ENCODE data around the gene UBAC2. TPM values are rescaled to one million over a fixed set of nuclear protein-coding genes. Genes with fewer than 3 reads are reported as not detected.

UBAC2 gene
- total and polyA plus RNA-seq, 4 experiments from 2014 or later = 88.4 to 161 (median 101) TPM

- Histone ChIP-seq H3K27me3 (ENCODE audit: insufficient read depth, low read length) (no peaks in the 10 kb centered on the region), H3K4me3 (ENCODE audit: low read length in 2 of 2) (no peak overlapping the region), H3K4me1 (ENCODE audit: insufficient read depth, low read length) (no peaks in the 10 kb centered on the region), H3K9me3 (ENCODE audit: control insufficient read depth in 1 of 2, low read length in 2 of 2) (no peaks in the 10 kb centered on the region), H3K36me3 (ENCODE audit: insufficient read depth, low read length) (no peaks in the 10 kb centered on the region), H3K27ac (ENCODE audit: low read depth, low read length) (no peak overlapping the region)
- ChIA-PET CTCF (ENCODE audit: partially characterized antibody) (interaction anchor here (1.2 kb wide), 1 partner anchor 9 kb away, joined by 7 read pairs; no protein-coding TSS in a partner anchor), POLR2A (ENCODE audit: partially characterized antibody) (no interaction called here)
- Mint-ChIP-seq H3K27me3 (no peaks in the 10 kb centered on the region), H3K9me3 (peaks cover 0 to 2% (median 0%) of the 10 kb centered on the region in 8 donors), H3K4me1 (peaks cover 0 to 16% (median 1%) of the 10 kb centered on the region in 4 donors), H3K27ac (peak overlapping the region in 2 of 7 donors; percentile 19 to 80), H3K4me3 (no peak overlapping the region), H3K36me3 (no peaks in the 10 kb centered on the region)
- intact Hi-C loops (cut with micrococcal nuclease) = no loop called here
- DNase-seq = no peak
These were observed 195.8 kb downstream of the UBAC2 start for GRCh38 chr13:99396446-99396845.

DNA sequence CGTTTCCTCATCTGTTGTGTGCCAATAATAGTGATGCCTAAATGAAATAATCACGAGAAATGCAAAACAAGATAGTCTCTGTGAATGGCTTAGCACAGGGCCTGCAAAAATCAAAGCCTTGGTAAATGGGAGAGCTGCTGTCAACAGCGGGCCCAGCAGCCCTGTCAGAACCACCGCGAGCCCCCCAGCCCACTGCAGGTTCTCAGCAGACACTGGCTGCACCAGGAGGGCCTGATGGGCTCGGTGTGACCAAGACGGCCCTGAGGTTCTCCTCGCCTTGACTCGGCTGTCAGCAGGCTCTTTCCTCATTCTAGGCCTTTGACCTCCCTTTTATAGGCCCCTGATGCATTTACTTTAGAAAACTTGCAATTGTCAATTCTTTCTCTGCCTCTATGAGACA is 197.4 kb downstream of the UBAC2 start:
- H3K36me3 ChIP-seq (ENCODE audit: insufficient read depth, low read length) = no peaks in the 10 kb centered on the region
- no peak overlapping the region for H3K4me3 ChIP-seq (ENCODE audit: low read length in 2 of 2)
- ChIA-PET POLR2A (ENCODE audit: partially characterized antibody) (interaction anchor here (0.7 to 1.4 kb wide), 2 partner anchors 91 to 92 kb away, joined by 3 read pairs; partner anchors contain the start of gene GPR183), CTCF (ENCODE audit: partially characterized antibody) (interaction anchor here (0.8 to 2.0 kb wide), 4 partner anchors 10 to 221 kb away, joined by 3 to 7 read pairs (median 3); no protein-coding TSS in a partner anchor)
- intact Hi-C loops (cut with micrococcal nuclease) = no loop called here
- no peaks in the 10 kb centered on the region for H3K4me1 ChIP-seq (ENCODE audit: insufficient read depth, low read length)
- H3K9me3 ChIP-seq (ENCODE audit: control insufficient read depth in 1 of 2, low read length in 2 of 2) = no peaks in the 10 kb centered on the region
- peaks cover 0 to 2% (median 0%) of the 10 kb centered on the region in 8 donors for H3K9me3 Mint-ChIP-seq
- no peaks in the 10 kb centered on the region for H3K36me3 Mint-ChIP-seq
- DNase-seq = no peak
- H3K27me3 ChIP-seq (ENCODE audit: insufficient read depth, low read length) = no peaks in the 10 kb centered on the region
- H3K27ac Mint-ChIP-seq = peak overlapping the region in 2 of 7 donors; percentile 25 to 36
- no peak overlapping the region for H3K4me3 Mint-ChIP-seq
- no peak overlapping the region for H3K27ac ChIP-seq (ENCODE audit: low read depth, low read length)
- H3K27me3 Mint-ChIP-seq = no peaks in the 10 kb centered on the region
- peaks cover 0 to 16% (median under 1%) of the 10 kb centered on the region in 4 donors for H3K4me1 Mint-ChIP-seq

GRCh38 chr13:99398916-99399622 is 198.4 kb downstream of the UBAC2 start:
- H3K4me3 ChIP-seq (ENCODE audit: low read length in 2 of 2) = no peak overlapping the region
- intact Hi-C loops (cut with micrococcal nuclease) = no loop called here
- H3K36me3 Mint-ChIP-seq = no peaks in the 10 kb centered on the region
- no peaks in the 10 kb centered on the region for H3K9me3 ChIP-seq (ENCODE audit: control insufficient read depth in 1 of 2, low read length in 2 of 2)
- H3K4me1 ChIP-seq (ENCODE audit: insufficient read depth, low read length) = peaks cover 7% of the 10 kb centered on the region
- no peak overlapping the region for H3K27ac Mint-ChIP-seq
- CTCF ChIA-PET (ENCODE audit: partially characterized antibody) = interaction anchor here (2.0 kb wide), 1 partner anchor 38 kb away, joined by 7 read pairs; no protein-coding TSS in a partner anchor
- no peak overlapping the region for H3K4me3 Mint-ChIP-seq
- H3K9me3 Mint-ChIP-seq = peaks cover 0 to 2% (median 0%) of the 10 kb centered on the region in 8 donors
- H3K27me3 Mint-ChIP-seq = no peaks in the 10 kb centered on the region
- H3K36me3 ChIP-seq (ENCODE audit: insufficient read depth, low read length) = no peaks in the 10 kb centered on the region
- H3K27ac ChIP-seq (ENCODE audit: low read depth, low read length) = no peak overlapping the region
- no peak for DNase-seq
- H3K27me3 ChIP-seq (ENCODE audit: insufficient read depth, low read length) = no peaks in the 10 kb centered on the region
- H3K4me1 Mint-ChIP-seq = peaks cover 7 to 15% (median 7%) of the 10 kb centered on the region in 4 donors
- POLR2A ChIA-PET (ENCODE audit: partially characterized antibody) = interaction anchor here (1.1 kb wide), 1 partner anchor 12 kb away, joined by 3 read pairs; no protein-coding TSS in a partner anchor

- intact Hi-C loops (cut with micrococcal nuclease) = no loop called here
- Mint-ChIP-seq H3K27ac (peak overlapping the region in 2 of 7 donors; percentile 39 to 70), H3K4me1 (peaks cover 10 to 17% (median 10%) of the 10 kb centered on the region in 4 donors), H3K9me3 (no peaks in the 10 kb centered on the region), H3K4me3 (peak overlapping the region in 1 of 8 donors; percentile 43), H3K27me3 (no peaks in the 10 kb centered on the region), H3K36me3 (no peaks in the 10 kb centered on the region)
- no peaks in the 10 kb centered on the region for H3K9me3 ChIP-seq (ENCODE audit: control insufficient read depth in 1 of 2, low read length in 2 of 2)
- no peak overlapping the region for H3K27ac ChIP-seq (ENCODE audit: low read depth, low read length)
- peaks cover 7% of the 10 kb centered on the region for H3K4me1 ChIP-seq (ENCODE audit: insufficient read depth, low read length)
- no peaks in the 10 kb centered on the region for H3K27me3 ChIP-seq (ENCODE audit: insufficient read depth, low read length)
- POLR2A ChIA-PET (ENCODE audit: partially characterized antibody) = no interaction called here
- H3K36me3 ChIP-seq (ENCODE audit: insufficient read depth, low read length) = no peaks in the 10 kb centered on the region
- CTCF ChIA-PET (ENCODE audit: partially characterized antibody) = no interaction called here
- no peak overlapping the region for H3K4me3 ChIP-seq (ENCODE audit: low read length in 2 of 2)
- DNase-seq = no peak
These were observed 198.9 kb downstream of the UBAC2 start for GRCh38 chr13:99399623-99399974.

DNA sequence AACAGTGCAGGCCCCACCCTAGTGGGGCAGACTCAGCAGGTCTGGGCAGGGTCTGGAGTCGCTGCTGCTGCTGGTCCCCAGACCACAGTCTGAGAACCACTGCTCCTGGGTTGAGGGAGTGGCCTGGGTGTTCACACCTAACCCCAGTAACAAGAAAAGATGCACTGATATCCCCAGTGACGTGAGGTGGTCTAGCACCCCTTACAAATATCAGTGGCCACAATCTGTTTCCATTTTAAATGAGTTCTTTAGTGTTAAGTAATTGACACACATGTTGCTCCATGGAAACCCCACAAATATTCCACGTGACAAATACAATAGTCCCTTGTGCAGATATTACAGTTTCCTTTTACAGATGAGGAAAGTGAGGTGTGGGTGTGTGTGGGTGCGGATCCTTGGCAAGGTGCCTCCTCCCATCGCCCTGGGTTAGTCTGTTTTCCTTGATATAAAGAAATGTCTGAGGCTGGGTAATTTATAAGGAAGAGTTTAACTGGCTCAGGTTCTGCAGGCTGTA is 202.9 kb downstream of the UBAC2 start:
- no peaks in the 10 kb centered on the region for H3K9me3 ChIP-seq (ENCODE audit: control insufficient read depth in 1 of 2, low read length in 2 of 2)
- intact Hi-C loops (cut with micrococcal nuclease) = no loop called here
- DNase-seq = peak in 2 of 5 donors; percentile 33 to 67
- Mint-ChIP-seq H3K4me1 (peaks cover 10 to 18% (median 14%) of the 10 kb centered on the region in 4 donors), H3K9me3 (no peaks in the 10 kb centered on the region), H3K27ac (peak overlapping the region in 5 of 7 donors; percentile 11 to 83 (median 38)), H3K27me3 (no peaks in the 10 kb centered on the region), H3K36me3 (no peaks in the 10 kb centered on the region), H3K4me3 (peak overlapping the region in 2 of 8 donors; percentile 12 to 46)
- no peaks in the 10 kb centered on the region for H3K36me3 ChIP-seq (ENCODE audit: insufficient read depth, low read length)
- no peak overlapping the region for H3K27ac ChIP-seq (ENCODE audit: low read depth, low read length)
- CTCF ChIA-PET (ENCODE audit: partially characterized antibody) = no interaction called here
- no peak overlapping the region for H3K4me3 ChIP-seq (ENCODE audit: low read length in 2 of 2)
- peaks cover 7% of the 10 kb centered on the region for H3K4me1 ChIP-seq (ENCODE audit: insufficient read depth, low read length)
- POLR2A ChIA-PET (ENCODE audit: partially characterized antibody) = no interaction called here
- no peaks in the 10 kb centered on the region for H3K27me3 ChIP-seq (ENCODE audit: insufficient read depth, low read length)

DNA sequence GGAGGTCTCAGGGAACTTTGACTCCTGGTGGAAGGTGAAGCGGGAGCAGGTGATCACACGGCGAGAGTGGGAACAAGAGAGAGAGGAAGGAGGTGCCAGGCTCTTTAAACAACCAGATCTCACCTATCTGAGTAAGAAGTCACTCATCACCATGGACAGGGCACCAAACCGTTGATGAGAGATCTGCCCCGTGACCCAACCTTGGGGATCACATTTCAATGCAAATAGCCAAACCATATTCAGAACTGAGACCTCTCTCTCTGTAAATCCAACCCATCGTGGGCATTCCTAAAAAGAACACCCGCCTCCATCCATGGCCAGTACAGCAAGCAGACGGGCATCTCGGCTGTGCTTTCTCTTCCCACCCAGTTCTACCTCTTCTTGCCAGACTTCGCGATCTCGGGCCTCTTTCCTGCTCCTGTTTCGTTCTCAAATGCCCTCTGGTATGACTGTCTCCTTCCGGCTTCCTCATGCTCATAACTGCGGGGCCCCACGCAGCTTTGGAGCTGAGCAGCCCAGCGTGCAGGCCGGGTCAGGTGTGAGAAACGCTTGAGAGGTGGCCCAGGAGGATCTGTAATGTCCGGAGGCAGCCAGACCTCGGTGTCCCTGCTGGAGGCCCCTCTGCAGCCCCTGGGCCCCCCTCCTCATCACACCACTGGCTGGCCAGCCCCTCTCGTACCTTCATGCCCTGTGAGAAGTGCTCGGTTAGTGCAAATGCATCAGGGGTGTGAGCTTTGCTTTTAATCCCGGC is 203.5 kb downstream of the UBAC2 start:
- POLR2A ChIA-PET (ENCODE audit: partially characterized antibody) = interaction anchor here (1.0 kb wide), 1 partner anchor 12 kb away, joined by 4 read pairs; no protein-coding TSS in a partner anchor
- no peak for DNase-seq
- H3K27me3 ChIP-seq (ENCODE audit: insufficient read depth, low read length) = no peaks in the 10 kb centered on the region
- Mint-ChIP-seq H3K4me3 (peak overlapping the region in 6 of 8 donors; percentile 4 to 69 (median 34)), H3K4me1 (peaks cover 10 to 18% (median 14%) of the 10 kb centered on the region in 4 donors), H3K9me3 (no peaks in the 10 kb centered on the region), H3K27ac (peak overlapping the region in 4 of 7 donors; percentile 30 to 70 (median 50)), H3K36me3 (no peaks in the 10 kb centered on the region), H3K27me3 (no peaks in the 10 kb centered on the region)
- CTCF ChIA-PET (ENCODE audit: partially characterized antibody) = interaction anchor here (1.4 to 2.4 kb wide), 3 partner anchors 14 to 32 kb away, joined by 3 to 13 read pairs (median 11); no protein-coding TSS in a partner anchor
- intact Hi-C loops (cut with micrococcal nuclease) = no loop called here
- H3K4me3 ChIP-seq (ENCODE audit: low read length in 2 of 2) = no peak overlapping the region
- H3K4me1 ChIP-seq (ENCODE audit: insufficient read depth, low read length) = peaks cover 7% of the 10 kb centered on the region
- H3K9me3 ChIP-seq (ENCODE audit: control insufficient read depth in 1 of 2, low read length in 2 of 2) = no peaks in the 10 kb centered on the region
- no peaks in the 10 kb centered on the region for H3K36me3 ChIP-seq (ENCODE audit: insufficient read depth, low read length)
- no peak overlapping the region for H3K27ac ChIP-seq (ENCODE audit: low read depth, low read length)

GRCh38 chr13:99405966-99406365 is 205.3 kb downstream of the UBAC2 start:
- H3K9me3 ChIP-seq (ENCODE audit: control insufficient read depth in 1 of 2, low read length in 2 of 2) = no peaks in the 10 kb centered on the region
- Mint-ChIP-seq H3K4me3 (no peak overlapping the region), H3K27me3 (no peaks in the 10 kb centered on the region), H3K4me1 (peaks cover 12 to 14% (median 13%) of the 10 kb centered on the region in 4 donors), H3K36me3 (no peaks in the 10 kb centered on the region), H3K27ac (no peak overlapping the region), H3K9me3 (no peaks in the 10 kb centered on the region)
- no peak overlapping the region for H3K27ac ChIP-seq (ENCODE audit: low read depth, low read length)
- H3K36me3 ChIP-seq (ENCODE audit: insufficient read depth, low read length) = no peaks in the 10 kb centered on the region
- H3K4me1 ChIP-seq (ENCODE audit: insufficient read depth, low read length) = peaks cover 7% of the 10 kb centered on the region
- no peaks in the 10 kb centered on the region for H3K27me3 ChIP-seq (ENCODE audit: insufficient read depth, low read length)
- POLR2A ChIA-PET (ENCODE audit: partially characterized antibody) = interaction anchor here (1.3 kb wide), 1 partner anchor 54 kb away, joined by 3 read pairs; no protein-coding TSS in a partner anchor
- no peak overlapping the region for H3K4me3 ChIP-seq (ENCODE audit: low read length in 2 of 2)
- CTCF ChIA-PET (ENCODE audit: partially characterized antibody) = interaction anchor here (2.2 to 2.4 kb wide), 2 partner anchors 18 to 30 kb away, joined by 11 to 13 read pairs; no protein-coding TSS in a partner anchor
- DNase-seq = no peak
- intact Hi-C loops (cut with micrococcal nuclease) = no loop called here

Data from CD4-positive, alpha-beta memory T cell (primary cell).